Measurements from ENCODE around the gene POU2F3.

DNA sequence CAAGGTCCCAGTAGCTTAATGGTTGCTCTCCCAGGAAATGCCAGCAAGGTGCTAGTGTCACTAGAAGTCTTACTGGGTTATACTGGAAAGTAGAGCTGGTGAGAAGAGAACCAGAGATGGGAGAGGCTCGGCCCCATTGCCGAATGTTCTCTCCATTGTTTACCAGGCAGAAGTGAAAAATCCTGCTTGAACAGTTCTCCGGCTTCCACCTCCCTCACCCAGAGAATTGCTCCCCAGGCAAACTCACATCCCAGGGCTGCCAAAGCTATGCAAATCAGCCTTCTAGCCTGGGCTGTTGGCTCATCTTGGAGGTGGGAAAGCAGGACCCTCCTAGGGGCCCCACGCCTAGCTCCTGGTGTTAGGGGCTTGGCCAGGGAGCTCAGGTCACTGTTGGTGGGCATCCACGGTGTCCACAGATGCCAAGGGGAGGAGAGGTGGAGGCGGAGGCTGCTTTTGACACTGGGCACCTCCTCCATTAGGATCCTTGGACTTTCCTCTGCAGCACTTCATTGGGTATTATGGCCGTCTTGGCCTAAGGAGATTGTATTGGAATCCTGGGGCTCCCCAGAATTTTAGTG is 20.1 kb downstream of the POU2F3 start:
- TF ChIP-seq, protein P1, sequence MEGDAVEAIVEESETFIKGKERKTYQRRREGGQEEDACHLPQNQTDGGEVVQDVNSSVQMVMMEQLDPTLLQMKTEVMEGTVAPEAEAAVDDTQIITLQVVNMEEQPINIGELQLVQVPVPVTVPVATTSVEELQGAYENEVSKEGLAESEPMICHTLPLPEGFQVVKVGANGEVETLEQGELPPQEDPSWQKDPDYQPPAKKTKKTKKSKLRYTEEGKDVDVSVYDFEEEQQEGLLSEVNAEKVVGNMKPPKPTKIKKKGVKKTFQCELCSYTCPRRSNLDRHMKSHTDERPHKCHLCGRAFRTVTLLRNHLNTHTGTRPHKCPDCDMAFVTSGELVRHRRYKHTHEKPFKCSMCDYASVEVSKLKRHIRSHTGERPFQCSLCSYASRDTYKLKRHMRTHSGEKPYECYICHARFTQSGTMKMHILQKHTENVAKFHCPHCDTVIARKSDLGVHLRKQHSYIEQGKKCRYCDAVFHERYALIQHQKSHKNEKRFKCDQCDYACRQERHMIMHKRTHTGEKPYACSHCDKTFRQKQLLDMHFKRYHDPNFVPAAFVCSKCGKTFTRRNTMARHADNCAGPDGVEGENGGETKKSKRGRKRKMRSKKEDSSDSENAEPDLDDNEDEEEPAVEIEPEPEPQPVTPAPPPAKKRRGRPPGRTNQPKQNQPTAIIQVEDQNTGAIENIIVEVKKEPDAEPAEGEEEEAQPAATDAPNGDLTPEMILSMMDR (IDR thresholded peaks at IDR 0.05): no peak
- TF ChIP-seq POLR2AphosphoS5 (IDR thresholded peaks at IDR 0.05; ENCODE audit: low read depth, low read length): no peak
- no peak for TF ChIP-seq TCF7L2 (IDR thresholded peaks at IDR 0.05; ENCODE audit: low read depth, low read length)
- TF ChIP-seq SIN3A (IDR thresholded peaks at IDR 0.05; ENCODE audit: borderline replicate concordance, insufficient read depth, low read depth, low read length): no peak
